ENCODE results near the gene ABLIM3. TPM values are rescaled to one million over a fixed set of nuclear protein-coding genes. Genes with fewer than 3 reads are reported as not detected.

Gene ABLIM3
- polyA plus RNA-seq, 2 donors = 17.1 to 56.2 TPM

- no peaks in the 10 kb centered on the region for H3K9me3 ChIP-seq (ENCODE audit: control insufficient read depth in 2 of 2, insufficient read depth in 1 of 2, low read depth in 1 of 2, low read length in 1 of 2)
- H3K36me3 ChIP-seq (ENCODE audit: control insufficient read depth in 2 of 2, insufficient read depth in 2 of 2, low read length in 1 of 2) = no peaks in the 10 kb centered on the region
- no peak overlapping the region for H3K27ac ChIP-seq (ENCODE audit: low read depth in 2 of 2, low read length in 1 of 2)
- no peaks in the 10 kb centered on the region for H3K27me3 ChIP-seq (ENCODE audit: control insufficient read depth in 1 of 2, insufficient read depth in 2 of 2, low read length in 2 of 2)
- H3K4me3 ChIP-seq (ENCODE audit: low read depth in 1 of 2, low read length in 2 of 2) = no peak overlapping the region
- no peaks in the 10 kb centered on the region for H3K4me1 ChIP-seq (ENCODE audit: control insufficient read depth in 2 of 2, insufficient read depth in 2 of 2, low read length in 1 of 2)
- 45 to 48% methylated on average over 1 of the region's 1 CpG for WGBS, 2 donors
Observed at GRCh38 chr5:149280124-149280523, 138.8 kb downstream of the ABLIM3 start.

- H3K9me3 ChIP-seq (ENCODE audit: control insufficient read depth in 2 of 2, insufficient read depth in 1 of 2, low read depth in 1 of 2, low read length in 1 of 2) = no peaks in the 10 kb centered on the region
- no peaks in the 10 kb centered on the region for H3K4me1 ChIP-seq (ENCODE audit: control insufficient read depth in 2 of 2, insufficient read depth in 2 of 2, low read length in 1 of 2)
- H3K27me3 ChIP-seq (ENCODE audit: control insufficient read depth in 1 of 2, insufficient read depth in 2 of 2, low read length in 2 of 2) = no peaks in the 10 kb centered on the region
- 86 to 95% methylated on average over 4 of the region's 4 CpGs for WGBS, 2 donors
- H3K4me3 ChIP-seq (ENCODE audit: low read depth in 1 of 2, low read length in 2 of 2) = no peak overlapping the region
- no peak overlapping the region for H3K27ac ChIP-seq (ENCODE audit: low read depth in 2 of 2, low read length in 1 of 2)
- no peaks in the 10 kb centered on the region for H3K36me3 ChIP-seq (ENCODE audit: control insufficient read depth in 2 of 2, insufficient read depth in 2 of 2, low read length in 1 of 2)
Observed at GRCh38 chr5:149280802-149281201, 139.5 kb downstream of the ABLIM3 start.

GRCh38 chr5:149282027-149282965 is 141.0 kb downstream of the ABLIM3 start:
- Histone ChIP-seq H3K27me3 (ENCODE audit: control insufficient read depth in 1 of 2, insufficient read depth in 2 of 2, low read length in 2 of 2) (no peaks in the 10 kb centered on the region), H3K9me3 (ENCODE audit: control insufficient read depth in 2 of 2, insufficient read depth in 1 of 2, low read depth in 1 of 2, low read length in 1 of 2) (no peaks in the 10 kb centered on the region), H3K4me1 (ENCODE audit: control insufficient read depth in 2 of 2, insufficient read depth in 2 of 2, low read length in 1 of 2) (no peaks in the 10 kb centered on the region), H3K4me3 (ENCODE audit: low read depth in 1 of 2, low read length in 2 of 2) (no peak overlapping the region), H3K36me3 (ENCODE audit: control insufficient read depth in 2 of 2, insufficient read depth in 2 of 2, low read length in 1 of 2) (no peaks in the 10 kb centered on the region), H3K27ac (ENCODE audit: low read depth in 2 of 2, low read length in 1 of 2) (no peak overlapping the region)
- WGBS, 2 donors = 81 to 82% methylated on average over 12 of the region's 12 CpGs

- Histone ChIP-seq H3K9me3 (ENCODE audit: control insufficient read depth in 2 of 2, insufficient read depth in 1 of 2, low read depth in 1 of 2, low read length in 1 of 2) (no peaks in the 10 kb centered on the region), H3K4me1 (ENCODE audit: control insufficient read depth in 2 of 2, insufficient read depth in 2 of 2, low read length in 1 of 2) (no peaks in the 10 kb centered on the region), H3K4me3 (ENCODE audit: low read depth in 1 of 2, low read length in 2 of 2) (no peak overlapping the region), H3K27ac (ENCODE audit: low read depth in 2 of 2, low read length in 1 of 2) (no peak overlapping the region), H3K36me3 (ENCODE audit: control insufficient read depth in 2 of 2, insufficient read depth in 2 of 2, low read length in 1 of 2) (no peaks in the 10 kb centered on the region), H3K27me3 (ENCODE audit: control insufficient read depth in 1 of 2, insufficient read depth in 2 of 2, low read length in 2 of 2) (no peaks in the 10 kb centered on the region)
- WGBS, 2 donors = 77 to 80% methylated on average over 5 of the region's 5 CpGs
Observed at GRCh38 chr5:149282966-149283332, 141.7 kb downstream of the ABLIM3 start.

GRCh38 chr5:149283626-149284480 is 142.6 kb downstream of the ABLIM3 start:
- no peaks in the 10 kb centered on the region for H3K27me3 ChIP-seq (ENCODE audit: control insufficient read depth in 1 of 2, insufficient read depth in 2 of 2, low read length in 2 of 2)
- WGBS, 2 donors = 67 to 70% methylated on average over 11 of the region's 11 CpGs
- H3K36me3 ChIP-seq (ENCODE audit: control insufficient read depth in 2 of 2, insufficient read depth in 2 of 2, low read length in 1 of 2) = no peaks in the 10 kb centered on the region
- no peak overlapping the region for H3K27ac ChIP-seq (ENCODE audit: low read depth in 2 of 2, low read length in 1 of 2)
- no peaks in the 10 kb centered on the region for H3K9me3 ChIP-seq (ENCODE audit: control insufficient read depth in 2 of 2, insufficient read depth in 1 of 2, low read depth in 1 of 2, low read length in 1 of 2)
- no peaks in the 10 kb centered on the region for H3K4me1 ChIP-seq (ENCODE audit: control insufficient read depth in 2 of 2, insufficient read depth in 2 of 2, low read length in 1 of 2)
- no peak overlapping the region for H3K4me3 ChIP-seq (ENCODE audit: low read depth in 1 of 2, low read length in 2 of 2)

- Histone ChIP-seq H3K9me3 (ENCODE audit: control insufficient read depth in 2 of 2, insufficient read depth in 1 of 2, low read depth in 1 of 2, low read length in 1 of 2) (no peaks in the 10 kb centered on the region), H3K4me1 (ENCODE audit: control insufficient read depth in 2 of 2, insufficient read depth in 2 of 2, low read length in 1 of 2) (no peaks in the 10 kb centered on the region), H3K27me3 (ENCODE audit: control insufficient read depth in 1 of 2, insufficient read depth in 2 of 2, low read length in 2 of 2) (no peaks in the 10 kb centered on the region), H3K36me3 (ENCODE audit: control insufficient read depth in 2 of 2, insufficient read depth in 2 of 2, low read length in 1 of 2) (no peaks in the 10 kb centered on the region), H3K27ac (ENCODE audit: low read depth in 2 of 2, low read length in 1 of 2) (no peak overlapping the region), H3K4me3 (ENCODE audit: low read depth in 1 of 2, low read length in 2 of 2) (no peak overlapping the region)
- 29 to 32% methylated on average over 5 of the region's 5 CpGs for WGBS, 2 donors
Observed at GRCh38 chr5:149284501-149284900, 143.2 kb downstream of the ABLIM3 start.

GRCh38 chr5:149285153-149285552 is 143.9 kb downstream of the ABLIM3 start:
- Histone ChIP-seq H3K27ac (ENCODE audit: low read depth in 2 of 2, low read length in 1 of 2) (peak overlapping the region in 1 of 2 donors; percentile 37), H3K36me3 (ENCODE audit: control insufficient read depth in 2 of 2, insufficient read depth in 2 of 2, low read length in 1 of 2) (no peaks in the 10 kb centered on the region), H3K27me3 (ENCODE audit: control insufficient read depth in 1 of 2, insufficient read depth in 2 of 2, low read length in 2 of 2) (no peaks in the 10 kb centered on the region), H3K4me3 (ENCODE audit: low read depth in 1 of 2, low read length in 2 of 2) (no peak overlapping the region), H3K9me3 (ENCODE audit: control insufficient read depth in 2 of 2, insufficient read depth in 1 of 2, low read depth in 1 of 2, low read length in 1 of 2) (no peaks in the 10 kb centered on the region), H3K4me1 (ENCODE audit: control insufficient read depth in 2 of 2, insufficient read depth in 2 of 2, low read length in 1 of 2) (no peaks in the 10 kb centered on the region)
- whole genome bisulfite sequencing, 2 donors = 38 to 48% methylated on average over 1 of the region's 1 CpG

- Histone ChIP-seq H3K4me3 (ENCODE audit: low read depth in 1 of 2, low read length in 2 of 2) (no peak overlapping the region), H3K9me3 (ENCODE audit: control insufficient read depth in 2 of 2, insufficient read depth in 1 of 2, low read depth in 1 of 2, low read length in 1 of 2) (no peaks in the 10 kb centered on the region), H3K27me3 (ENCODE audit: control insufficient read depth in 1 of 2, insufficient read depth in 2 of 2, low read length in 2 of 2) (no peaks in the 10 kb centered on the region), H3K36me3 (ENCODE audit: control insufficient read depth in 2 of 2, insufficient read depth in 2 of 2, low read length in 1 of 2) (no peaks in the 10 kb centered on the region), H3K4me1 (ENCODE audit: control insufficient read depth in 2 of 2, insufficient read depth in 2 of 2, low read length in 1 of 2) (no peaks in the 10 kb centered on the region), H3K27ac (ENCODE audit: low read depth in 2 of 2, low read length in 1 of 2) (peak overlapping the region in 1 of 2 donors; percentile 45)
- WGBS, 2 donors = 78 to 81% methylated on average over 8 of the region's 8 CpGs
Observed at GRCh38 chr5:149288436-149288835, 147.1 kb downstream of the ABLIM3 start.

- Histone ChIP-seq H3K36me3 (ENCODE audit: control insufficient read depth in 2 of 2, insufficient read depth in 2 of 2, low read length in 1 of 2) (no peaks in the 10 kb centered on the region), H3K9me3 (ENCODE audit: control insufficient read depth in 2 of 2, insufficient read depth in 1 of 2, low read depth in 1 of 2, low read length in 1 of 2) (no peaks in the 10 kb centered on the region), H3K4me1 (ENCODE audit: control insufficient read depth in 2 of 2, insufficient read depth in 2 of 2, low read length in 1 of 2) (no peaks in the 10 kb centered on the region), H3K4me3 (ENCODE audit: low read depth in 1 of 2, low read length in 2 of 2) (no peak overlapping the region), H3K27ac (ENCODE audit: low read depth in 2 of 2, low read length in 1 of 2) (peak overlapping the region in 1 of 2 donors; percentile 15), H3K27me3 (ENCODE audit: control insufficient read depth in 1 of 2, insufficient read depth in 2 of 2, low read length in 2 of 2) (no peaks in the 10 kb centered on the region)
- 44 to 50% methylated on average over 7 of the region's 7 CpGs for WGBS, 2 donors
Observed at GRCh38 chr5:149289301-149289700, 148.0 kb downstream of the ABLIM3 start.

Measured in esophagus (tissue), 2 donors.